ENCODE results near the gene MICU2. TPM values are rescaled to one million over a fixed set of nuclear protein-coding genes. Genes with fewer than 3 reads are reported as not detected.

Gene MICU2
- total RNA-seq, 1 donor from 2014 or later: 64.4 TPM

DNA sequence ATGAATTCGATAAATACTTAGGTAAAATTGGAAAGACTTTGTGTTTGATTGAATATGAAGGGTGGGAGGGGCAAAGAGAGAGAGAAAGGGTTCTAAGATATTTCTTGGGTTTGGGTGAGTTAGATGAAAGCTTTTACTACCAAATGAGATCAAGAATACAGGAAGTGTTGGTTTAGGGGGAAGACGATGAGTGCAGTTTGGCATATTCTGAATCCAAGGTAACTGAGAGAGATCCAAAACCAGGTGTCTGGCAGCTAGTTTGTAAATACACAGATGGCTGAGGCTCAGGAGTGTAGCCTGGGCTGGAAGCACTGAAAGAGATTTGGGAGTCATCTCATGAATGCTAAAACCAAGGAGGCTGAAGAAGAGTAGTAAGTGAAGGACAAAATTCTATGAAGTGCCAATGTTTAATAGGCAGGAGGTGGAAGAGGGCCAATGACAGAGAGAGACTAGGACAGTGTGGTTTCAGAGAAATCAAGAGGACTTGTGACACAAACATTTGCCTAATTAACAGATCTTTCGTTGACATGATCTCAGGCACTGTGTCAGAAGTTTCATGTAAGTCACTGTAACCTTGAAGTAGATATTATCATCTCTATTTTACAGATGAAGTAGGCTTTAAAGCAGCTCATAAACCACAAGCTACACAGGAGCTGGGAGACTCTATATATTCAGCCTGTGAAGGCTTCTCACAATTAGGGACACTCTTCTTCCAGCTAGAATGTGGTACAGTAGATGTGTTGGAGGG, 74.7 kb downstream of the MICU2 start:
- intact Hi-C loops (cut with micrococcal nuclease): no loop called here
- TF ChIP-seq, protein P1, sequence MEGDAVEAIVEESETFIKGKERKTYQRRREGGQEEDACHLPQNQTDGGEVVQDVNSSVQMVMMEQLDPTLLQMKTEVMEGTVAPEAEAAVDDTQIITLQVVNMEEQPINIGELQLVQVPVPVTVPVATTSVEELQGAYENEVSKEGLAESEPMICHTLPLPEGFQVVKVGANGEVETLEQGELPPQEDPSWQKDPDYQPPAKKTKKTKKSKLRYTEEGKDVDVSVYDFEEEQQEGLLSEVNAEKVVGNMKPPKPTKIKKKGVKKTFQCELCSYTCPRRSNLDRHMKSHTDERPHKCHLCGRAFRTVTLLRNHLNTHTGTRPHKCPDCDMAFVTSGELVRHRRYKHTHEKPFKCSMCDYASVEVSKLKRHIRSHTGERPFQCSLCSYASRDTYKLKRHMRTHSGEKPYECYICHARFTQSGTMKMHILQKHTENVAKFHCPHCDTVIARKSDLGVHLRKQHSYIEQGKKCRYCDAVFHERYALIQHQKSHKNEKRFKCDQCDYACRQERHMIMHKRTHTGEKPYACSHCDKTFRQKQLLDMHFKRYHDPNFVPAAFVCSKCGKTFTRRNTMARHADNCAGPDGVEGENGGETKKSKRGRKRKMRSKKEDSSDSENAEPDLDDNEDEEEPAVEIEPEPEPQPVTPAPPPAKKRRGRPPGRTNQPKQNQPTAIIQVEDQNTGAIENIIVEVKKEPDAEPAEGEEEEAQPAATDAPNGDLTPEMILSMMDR (IDR thresholded peaks at IDR 0.05; ENCODE audit: borderline replicate concordance): no peak
- H3K9me3 ChIP-seq (replicated peaks): peaks cover 3% of the 10 kb centered on the region
- no peak for DNase-seq
- H3K27ac ChIP-seq (replicated peaks): no peak overlapping the region
- no peak overlapping the region for H3K4me3 ChIP-seq
- peaks cover 16% of the 10 kb centered on the region for H3K36me3 ChIP-seq
- no peaks in the 10 kb centered on the region for H3K27me3 ChIP-seq (ENCODE audit: low read depth)
- H3K4me1 ChIP-seq: no peaks in the 10 kb centered on the region

DNA sequence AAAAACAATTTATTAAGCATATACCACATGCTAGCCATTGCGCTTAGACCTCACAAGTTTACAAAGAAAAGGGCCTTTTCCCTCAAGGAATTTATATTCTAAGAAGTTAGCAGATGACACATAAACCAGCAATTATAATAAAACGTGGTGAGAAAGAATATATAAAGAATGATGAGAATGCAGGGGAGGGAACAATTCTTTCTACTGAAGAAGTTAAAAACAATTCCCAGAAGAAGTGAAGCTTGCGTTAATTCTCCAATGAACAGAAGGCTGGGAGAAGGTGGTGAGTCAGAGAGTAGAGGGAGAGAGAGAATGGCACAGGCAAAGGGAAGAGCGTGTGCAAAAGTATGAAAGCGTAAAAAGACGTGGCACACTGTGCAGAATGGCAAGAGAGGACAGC, 75.4 kb downstream of the MICU2 start:
- Histone ChIP-seq H3K36me3 (peaks cover 16% of the 10 kb centered on the region), H3K9me3 (replicated peaks) (no peaks in the 10 kb centered on the region), H3K4me1 (no peaks in the 10 kb centered on the region), H3K27ac (replicated peaks) (no peak overlapping the region), H3K4me3 (no peak overlapping the region), H3K27me3 (ENCODE audit: low read depth) (no peaks in the 10 kb centered on the region)
- no peak for DNase-seq
- TF ChIP-seq, protein P1 (IDR thresholded peaks at IDR 0.05; ENCODE audit: borderline replicate concordance): no peak
- intact Hi-C loops (cut with micrococcal nuclease): no loop called here

DNA sequence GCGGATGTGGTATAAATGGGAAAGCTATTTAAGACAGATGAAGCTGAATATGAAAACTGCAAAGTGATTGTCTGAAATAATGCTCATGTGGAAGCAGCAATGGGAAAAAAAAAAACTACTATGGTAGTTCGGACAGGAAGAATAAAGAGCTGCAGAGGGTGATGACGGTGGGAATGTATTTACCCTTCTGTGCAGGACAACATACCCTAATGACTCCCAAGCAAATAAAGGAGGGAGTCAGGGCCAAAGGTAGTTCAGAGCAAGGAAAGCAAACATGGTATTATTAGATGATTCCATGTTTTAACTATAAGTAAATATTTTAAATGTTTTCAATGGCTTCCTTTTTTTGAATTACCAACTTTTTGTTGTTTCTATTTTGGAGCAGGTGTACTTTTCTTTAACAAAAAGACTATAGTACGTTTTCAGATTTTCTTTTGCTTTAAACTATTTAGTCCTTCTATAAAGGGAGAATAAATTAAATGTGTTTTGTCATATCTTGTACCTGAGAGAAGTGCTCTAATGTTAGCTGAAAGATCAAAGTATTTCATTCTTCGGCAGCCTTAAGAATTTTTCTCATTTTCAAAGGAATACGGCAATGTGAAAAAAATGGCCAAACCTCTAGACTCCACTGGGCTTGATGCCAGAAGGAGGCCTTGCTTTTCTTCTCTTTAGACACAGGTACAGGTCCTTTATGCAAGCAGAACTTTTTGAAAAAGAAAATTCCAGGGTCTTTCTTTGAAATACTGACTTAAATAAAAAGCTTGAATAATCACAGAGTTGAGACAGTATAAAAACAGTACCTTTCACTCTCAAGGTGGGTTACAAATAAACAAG, 77.0 kb downstream of the MICU2 start:
- peaks cover 16% of the 10 kb centered on the region for H3K36me3 ChIP-seq
- no peak for DNase-seq
- H3K4me3 ChIP-seq: no peak overlapping the region
- TF ChIP-seq, protein P1 (IDR thresholded peaks at IDR 0.05; ENCODE audit: borderline replicate concordance): no peak
- no peaks in the 10 kb centered on the region for H3K27me3 ChIP-seq (ENCODE audit: low read depth)
- no peak overlapping the region for H3K27ac ChIP-seq (replicated peaks)
- intact Hi-C loops (cut with micrococcal nuclease): no loop called here
- no peaks in the 10 kb centered on the region for H3K9me3 ChIP-seq (replicated peaks)
- no peaks in the 10 kb centered on the region for H3K4me1 ChIP-seq

DNA sequence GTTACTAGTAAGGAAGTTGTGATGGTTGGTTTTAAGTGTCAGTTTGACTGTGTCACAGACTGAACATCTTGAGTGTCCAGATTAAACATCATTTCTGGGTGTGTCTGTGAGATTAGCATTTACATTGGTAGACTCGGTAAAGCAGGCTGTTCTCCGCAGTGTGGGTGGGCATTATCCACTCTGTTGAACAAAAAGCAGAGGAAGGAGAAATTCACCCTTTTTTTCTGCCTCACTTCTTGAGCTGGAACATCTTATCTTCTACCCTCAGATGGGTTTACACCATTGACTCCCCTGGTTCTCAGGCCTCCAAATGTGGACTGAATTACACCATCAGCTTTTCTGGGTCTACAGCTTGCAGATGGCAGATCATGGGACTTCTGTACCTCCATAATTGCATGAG, 81.1 kb downstream of the MICU2 start:
- Histone ChIP-seq H3K27me3 (ENCODE audit: low read depth) (no peaks in the 10 kb centered on the region), H3K27ac (replicated peaks) (no peak overlapping the region), H3K9me3 (replicated peaks) (no peaks in the 10 kb centered on the region), H3K36me3 (peaks cover 30% of the 10 kb centered on the region), H3K4me3 (no peak overlapping the region), H3K4me1 (no peaks in the 10 kb centered on the region)
- DNase-seq: no peak
- TF ChIP-seq, protein P1 (IDR thresholded peaks at IDR 0.05; ENCODE audit: borderline replicate concordance): no peak
- intact Hi-C loops (cut with micrococcal nuclease): no loop called here

DNA sequence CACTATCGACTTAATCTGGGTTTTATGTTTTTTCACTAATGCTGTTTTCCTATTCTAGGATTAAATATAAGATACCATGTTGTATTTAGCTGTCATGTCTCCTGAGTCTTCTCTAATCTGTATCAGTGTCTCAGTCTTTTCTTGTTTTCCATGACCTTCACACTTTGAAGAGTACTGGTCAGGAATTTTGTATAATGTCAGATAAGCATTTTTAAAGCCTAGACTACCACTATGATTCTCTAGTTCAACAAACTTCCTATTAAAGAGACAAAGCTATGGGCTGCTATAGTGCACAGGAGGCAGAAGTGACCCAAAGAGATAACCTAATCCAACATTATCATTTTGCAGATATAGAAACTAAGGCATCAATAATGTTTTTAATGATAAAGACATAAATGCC, 81.8 kb downstream of the MICU2 start:
- Histone ChIP-seq H3K4me3 (no peak overlapping the region), H3K36me3 (peaks cover 30% of the 10 kb centered on the region)
- intact Hi-C loops (cut with micrococcal nuclease): no loop called here

More for the DNA sequence above, 81.8 kb downstream of the MICU2 start:
- DNase-seq: no peak
- Histone ChIP-seq H3K9me3 (replicated peaks) (no peaks in the 10 kb centered on the region), H3K27me3 (ENCODE audit: low read depth) (no peaks in the 10 kb centered on the region), H3K27ac (replicated peaks) (no peak overlapping the region), H3K4me1 (no peaks in the 10 kb centered on the region)
- TF ChIP-seq, protein P1 (IDR thresholded peaks at IDR 0.05; ENCODE audit: borderline replicate concordance): no peak
